Esophagus muscularis mucosa (tissue), 3 donors: Measurements from ENCODE around the gene CCDC77.
"Not testable (repeated sequence)": the region's sequence is repeated elsewhere in the genome, so short reads cannot be mapped to it uniquely, and the experiment has no call there.

Experiments
- CTCF ChIP-seq, 3 experiments: fragments of 200-600 bp in 2 of 3; fragments of 450-650 bp in 1 of 3; sonication (generic) in 2 of 3; IDR thresholded peaks; one replicate each; pipeline ENCODE4 v1.5.1; 2017 to 2019; ENCODE audit warnings: antibody characterized with exemption in 3 of 3, mild to moderate bottlenecking in 2 of 3, moderate library complexity in 1 of 3
- POLR2A ChIP-seq: fragments of 450-650 bp; IDR thresholded peaks from one replicate; pipeline ENCODE4 v1.6.1; 2017; ENCODE audit warnings: antibody characterized with exemption, moderate library complexity, mild to moderate bottlenecking, low read depth

DNA sequence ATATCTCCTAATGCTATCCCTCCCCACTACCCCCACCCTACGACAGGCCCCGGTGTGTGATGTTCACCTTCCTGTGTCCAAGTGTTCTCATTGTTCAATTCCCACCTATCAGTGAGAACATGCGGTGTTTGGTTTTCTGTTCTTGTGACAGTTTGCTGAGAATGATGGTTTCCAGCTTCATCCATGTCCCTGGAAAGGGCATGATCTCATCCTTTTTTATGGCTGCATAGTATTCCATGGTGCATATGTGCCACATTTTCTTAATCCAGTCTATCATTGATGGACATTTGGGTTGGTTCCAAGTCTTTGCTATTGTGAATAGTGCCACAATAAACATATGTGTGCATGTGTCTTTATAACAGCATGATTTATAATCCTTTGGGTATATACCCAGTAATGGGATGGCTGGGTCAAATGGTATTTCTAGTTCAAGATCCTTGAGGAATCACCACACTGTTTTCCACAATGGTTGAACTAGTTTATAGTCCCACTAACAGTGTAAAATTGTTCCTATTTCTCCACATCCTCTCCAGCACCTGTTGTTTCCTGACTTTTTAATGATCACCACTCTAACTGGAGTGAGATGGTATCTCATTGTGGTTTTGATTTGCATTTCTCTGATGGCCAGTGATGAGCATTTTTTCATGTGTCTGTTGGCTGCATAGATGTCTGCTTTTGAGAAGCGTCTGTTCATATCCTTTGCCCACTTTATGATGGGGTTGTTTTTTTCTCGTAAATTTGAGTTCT is 30.5 kb upstream of the CCDC77 start:
- TF ChIP-seq CTCF (IDR thresholded peaks at IDR 0.05); POLR2A: not testable (repeated sequence)
